Osteoblast (primary cell): Measurements from ENCODE around the gene S100A3. TPM values are rescaled to one million over a fixed set of nuclear protein-coding genes. Genes with fewer than 3 reads are reported as not detected.

ENCODE experiments used
- DNase-seq: peaks from one replicate; pipeline ENCODE4 v3.0.0; 2011; ENCODE audit warnings: low spot score, mixed read lengths; ENCODE audit not compliant: insufficient read length; ENCODE audit errors: missing footprints
- H2AFZ ChIP-seq: 2 replicates; pipeline ENCODE4 v1.6.0; 2011; ENCODE audit warnings: mild to moderate bottlenecking, low read length
- H3K27ac ChIP-seq: 2 replicates; pipeline ENCODE4 v1.5.1; 2011; ENCODE audit warnings: mild to moderate bottlenecking, low read depth, low read length, moderate library complexity
- H3K27me3 ChIP-seq: 2 replicates; pipeline ENCODE4 v1.6.0; 2012; ENCODE audit warnings: mild to moderate bottlenecking, control low read depth, inconsistent platforms, low read length, moderate library complexity; ENCODE audit not compliant: insufficient read depth
- H3K36me3 ChIP-seq: 2 replicates; pipeline ENCODE4 v1.5.1; 2011; ENCODE audit warnings: mild to moderate bottlenecking, low read length, control low read depth, moderate library complexity; ENCODE audit not compliant: insufficient read depth
- H3K4me1 ChIP-seq: 2 replicates; pipeline ENCODE4 v1.5.1; 2011; ENCODE audit warnings: mild to moderate bottlenecking, low read length, control low read depth, moderate library complexity; ENCODE audit not compliant: insufficient read depth
- H3K4me2 ChIP-seq: 2 replicates; pipeline ENCODE4 v1.6.0; 2011; ENCODE audit warnings: mild to moderate bottlenecking, low read length; ENCODE audit not compliant: insufficient read depth
- H3K4me3 ChIP-seq: fragments of 200-600 bp; sonication (generic); 3 replicates; pipeline ENCODE4 v1.5.1; 2012; ENCODE audit warnings: mild to moderate bottlenecking, low read length, inconsistent platforms; ENCODE audit not compliant: insufficient read depth
- H3K79me2 ChIP-seq: 2 replicates; pipeline ENCODE4 v1.6.0; 2012; ENCODE audit warnings: mild to moderate bottlenecking, low read length, control low read depth, inconsistent platforms; ENCODE audit not compliant: insufficient read depth
- H3K9me3 ChIP-seq: 2 replicates; pipeline ENCODE4 v1.5.1; 2011; ENCODE audit warnings: low read depth, low read length, control low read depth
- H4K20me1 ChIP-seq: 2 replicates; pipeline ENCODE4 v1.6.0; 2012; ENCODE audit warnings: mild to moderate bottlenecking, low read length, control low read depth; ENCODE audit not compliant: insufficient read depth
- total RNA-seq: library from RNA; depleted of rRNA; stranded (reverse); fragments of >200 nt; gene quantifications from 2 replicates; pipeline ENCODE4 v1.2.3, GENCODE V29; 2012
- TF ChIP-seq, protein P1 (sequence below): IDR thresholded peaks from 2 replicates; pipeline ENCODE4 v1.5.1; 2011; ENCODE audit warnings: mild to moderate bottlenecking, low read depth, low read length, moderate library complexity; ENCODE audit errors: extremely low read depth

The S100A3 gene
- total RNA-seq, 1 donor: 7.6 TPM

DNA sequence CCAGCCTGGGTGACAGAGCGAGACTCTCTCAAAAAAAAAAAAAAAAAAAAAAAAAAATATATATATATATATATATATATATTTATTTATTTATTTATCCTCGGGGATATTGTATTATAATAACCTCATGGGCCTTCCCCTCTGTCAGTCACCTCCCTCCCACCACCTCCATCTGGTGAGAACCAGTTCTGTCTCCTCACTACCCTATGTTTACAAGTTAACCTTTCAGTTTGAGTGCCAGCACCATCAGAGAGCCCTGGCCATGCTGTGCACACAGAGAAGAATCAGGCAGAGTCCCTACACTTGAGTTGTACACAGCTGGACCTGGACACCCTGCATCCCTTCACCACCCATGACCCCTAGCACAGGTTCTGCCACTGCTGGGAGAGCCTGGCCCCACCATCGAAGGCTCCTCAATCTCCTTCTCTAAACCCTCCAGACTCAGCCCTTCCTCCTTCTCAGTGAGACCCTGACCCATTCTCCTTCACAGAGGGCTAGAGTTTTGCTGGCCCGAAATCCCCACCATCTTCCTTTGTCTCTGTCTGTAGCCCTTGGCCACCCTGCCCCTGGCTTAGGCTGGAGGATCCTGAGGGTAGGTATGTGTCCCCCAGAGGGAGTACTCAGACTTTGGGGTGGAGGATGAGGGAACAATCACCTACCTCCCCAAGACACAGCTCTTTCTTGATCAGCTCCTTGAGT, 9.5 kb downstream of the S100A3 start:
- DNase-seq: no peak
- no peaks in the 10 kb centered on the region for H3K9me3 ChIP-seq
- peaks cover 12% of the 10 kb centered on the region for H3K79me2 ChIP-seq
- no peak overlapping the region for H3K27ac ChIP-seq
- H3K36me3 ChIP-seq: peaks cover 4% of the 10 kb centered on the region
- peaks cover 7% of the 10 kb centered on the region for H4K20me1 ChIP-seq
- TF ChIP-seq, protein P1, sequence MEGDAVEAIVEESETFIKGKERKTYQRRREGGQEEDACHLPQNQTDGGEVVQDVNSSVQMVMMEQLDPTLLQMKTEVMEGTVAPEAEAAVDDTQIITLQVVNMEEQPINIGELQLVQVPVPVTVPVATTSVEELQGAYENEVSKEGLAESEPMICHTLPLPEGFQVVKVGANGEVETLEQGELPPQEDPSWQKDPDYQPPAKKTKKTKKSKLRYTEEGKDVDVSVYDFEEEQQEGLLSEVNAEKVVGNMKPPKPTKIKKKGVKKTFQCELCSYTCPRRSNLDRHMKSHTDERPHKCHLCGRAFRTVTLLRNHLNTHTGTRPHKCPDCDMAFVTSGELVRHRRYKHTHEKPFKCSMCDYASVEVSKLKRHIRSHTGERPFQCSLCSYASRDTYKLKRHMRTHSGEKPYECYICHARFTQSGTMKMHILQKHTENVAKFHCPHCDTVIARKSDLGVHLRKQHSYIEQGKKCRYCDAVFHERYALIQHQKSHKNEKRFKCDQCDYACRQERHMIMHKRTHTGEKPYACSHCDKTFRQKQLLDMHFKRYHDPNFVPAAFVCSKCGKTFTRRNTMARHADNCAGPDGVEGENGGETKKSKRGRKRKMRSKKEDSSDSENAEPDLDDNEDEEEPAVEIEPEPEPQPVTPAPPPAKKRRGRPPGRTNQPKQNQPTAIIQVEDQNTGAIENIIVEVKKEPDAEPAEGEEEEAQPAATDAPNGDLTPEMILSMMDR: no peak
- no peak overlapping the region for H3K4me2 ChIP-seq
- peaks cover 38% of the 10 kb centered on the region for H3K4me1 ChIP-seq
- no peak overlapping the region for H3K4me3 ChIP-seq
- H2AFZ ChIP-seq: no peak overlapping the region
- no peaks in the 10 kb centered on the region for H3K27me3 ChIP-seq

DNA sequence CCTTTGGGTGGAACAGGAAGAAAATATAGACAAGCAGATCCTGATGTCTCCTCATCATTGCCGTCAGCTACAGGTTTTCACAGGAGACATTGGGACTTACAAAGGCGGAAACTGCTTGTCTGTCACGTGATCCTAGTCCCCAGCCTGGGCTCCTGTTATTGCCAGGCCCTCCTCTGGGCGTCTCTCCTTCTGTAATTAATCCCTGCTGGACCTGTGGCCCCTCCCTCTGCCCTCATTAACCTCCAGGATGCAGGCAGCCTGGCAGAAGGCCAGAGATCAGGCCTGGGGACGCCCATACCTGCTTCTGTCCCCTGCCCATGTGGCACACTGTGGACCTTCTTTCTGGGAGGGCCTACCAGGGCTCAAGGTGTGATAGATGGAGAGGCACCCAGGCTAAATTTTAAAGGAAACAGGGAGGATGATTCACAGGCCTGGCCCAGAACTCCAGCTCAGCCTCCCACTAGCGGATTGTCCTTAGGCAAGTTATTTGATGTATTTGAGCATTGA, 10.7 kb downstream of the S100A3 start:
- Histone ChIP-seq H3K4me3 (no peak overlapping the region), H3K27me3 (no peaks in the 10 kb centered on the region), H3K36me3 (peaks cover 4% of the 10 kb centered on the region), H3K4me2 (no peak overlapping the region), H3K4me1 (peaks cover 37% of the 10 kb centered on the region), H3K27ac (no peak overlapping the region), H2AFZ (no peak overlapping the region), H4K20me1 (peaks cover 8% of the 10 kb centered on the region), H3K79me2 (peaks cover 19% of the 10 kb centered on the region), H3K9me3 (no peaks in the 10 kb centered on the region)
- DNase-seq: no peak
- TF ChIP-seq, protein P1: no peak

DNA sequence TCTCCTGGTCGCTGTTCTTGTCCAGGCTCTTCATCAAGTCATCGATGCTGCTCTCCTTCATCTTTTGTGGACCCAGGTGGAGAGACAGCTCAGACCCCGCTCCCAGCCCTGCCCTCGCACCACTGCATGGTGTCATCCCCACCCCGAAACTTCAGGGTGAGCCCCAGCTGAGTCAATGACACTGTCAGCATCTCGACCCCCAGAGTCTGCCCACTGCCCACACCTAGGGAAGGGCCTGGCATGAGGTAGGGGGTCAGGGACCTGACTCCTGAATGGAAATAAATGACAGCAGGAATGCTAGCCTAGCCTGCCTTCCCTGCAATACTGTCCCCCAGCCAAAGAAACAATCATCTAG, 11.7 kb downstream of the S100A3 start:
- Histone ChIP-seq H3K27me3 (no peaks in the 10 kb centered on the region), H3K36me3 (peaks cover 4% of the 10 kb centered on the region), H3K79me2 (peaks cover 19% of the 10 kb centered on the region), H3K4me2 (no peak overlapping the region), H3K27ac (no peak overlapping the region), H2AFZ (no peak overlapping the region), H3K9me3 (no peaks in the 10 kb centered on the region), H4K20me1 (peaks cover 8% of the 10 kb centered on the region), H3K4me3 (no peak overlapping the region), H3K4me1 (peaks cover 39% of the 10 kb centered on the region)
- TF ChIP-seq, protein P1: no peak
- DNase-seq: no peak

DNA sequence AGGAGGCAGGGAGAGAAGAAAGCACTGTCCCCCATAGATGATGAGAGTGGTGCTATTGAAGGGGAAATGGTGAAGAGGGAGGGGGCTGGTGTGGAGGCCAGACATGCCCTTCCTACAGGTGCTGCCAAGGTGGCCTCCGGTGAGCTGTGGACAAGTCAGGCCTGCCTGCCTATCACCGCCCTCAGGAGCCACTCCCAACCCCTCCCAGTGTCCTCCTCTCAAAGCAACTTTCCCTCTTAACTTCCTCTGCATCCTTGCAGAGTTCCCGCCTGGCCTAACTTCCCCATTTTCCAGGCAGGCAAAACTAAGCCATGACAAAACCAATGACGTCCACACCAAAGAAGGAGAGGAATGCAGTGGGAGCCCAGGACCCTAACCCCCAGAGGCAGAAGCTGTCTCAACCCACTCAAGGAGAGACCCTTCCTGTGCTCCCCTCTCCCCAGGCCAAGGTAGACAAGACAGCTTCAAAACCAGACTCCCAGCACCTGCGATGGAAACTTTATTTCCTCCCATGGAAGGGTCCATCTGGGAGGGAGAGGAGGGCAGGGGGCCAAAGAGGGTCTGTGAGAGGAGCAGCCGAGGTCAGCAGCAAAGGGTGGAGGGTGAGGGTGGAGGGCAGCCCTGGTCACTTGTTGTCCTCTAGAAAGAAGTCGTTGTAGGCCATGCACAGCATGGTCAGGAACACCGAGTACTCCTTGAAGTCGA, 12.2 kb downstream of the S100A3 start:
- Histone ChIP-seq H3K4me2 (peak overlapping the region; percentile 92), H4K20me1 (peaks cover 8% of the 10 kb centered on the region), H3K36me3 (peaks cover 4% of the 10 kb centered on the region), H3K9me3 (no peaks in the 10 kb centered on the region), H3K27ac (peak overlapping the region; percentile 72), H3K27me3 (no peaks in the 10 kb centered on the region), H3K4me1 (peaks cover 39% of the 10 kb centered on the region), H3K79me2 (peaks cover 19% of the 10 kb centered on the region), H3K4me3 (peak overlapping the region; percentile 85), H2AFZ (peak overlapping the region; percentile 93)
- DNase-seq: no peak
- TF ChIP-seq, protein P1: no peak
